GDM1 (cell line): Measurements from ENCODE around the gene EMC9.

Experiments
- DNase-seq: peaks from one replicate; lab custom pipeline; 2025; lab: John Stamatoyannopoulos, UW

Gene EMC9

DNA sequence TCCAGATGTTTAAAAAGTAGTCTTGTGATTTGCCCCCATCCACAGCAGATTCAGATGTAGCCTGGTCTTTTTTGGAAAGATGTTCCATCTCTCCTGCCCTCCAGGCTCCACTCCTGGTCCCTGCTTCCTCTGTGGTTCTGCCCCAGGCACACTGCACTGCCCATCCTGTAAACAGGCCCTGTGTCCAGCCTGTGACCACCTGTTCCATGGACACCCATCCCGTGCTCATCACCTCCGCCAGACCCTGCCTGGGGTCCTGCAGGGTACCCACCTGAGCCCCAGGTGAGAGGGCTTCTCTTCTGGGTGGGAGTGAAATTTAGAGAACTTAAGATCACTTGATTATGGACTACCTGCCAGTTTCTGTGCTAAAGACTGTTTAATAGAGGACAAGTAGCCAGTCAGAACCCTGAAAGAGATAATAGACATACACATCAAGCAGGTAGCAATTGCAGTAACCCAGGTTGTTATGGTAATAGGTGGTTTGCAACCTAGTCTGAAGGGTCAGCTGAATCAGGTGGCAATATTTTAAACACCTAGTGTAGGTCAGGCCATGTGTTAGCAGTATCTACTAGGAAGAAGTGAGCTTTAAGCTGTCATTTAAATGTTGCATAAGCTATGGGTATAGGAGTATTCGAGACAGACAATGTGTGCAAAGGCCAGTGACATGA lies 8.0 kb upstream of the EMC9 start:
- no peak for DNase-seq

DNA sequence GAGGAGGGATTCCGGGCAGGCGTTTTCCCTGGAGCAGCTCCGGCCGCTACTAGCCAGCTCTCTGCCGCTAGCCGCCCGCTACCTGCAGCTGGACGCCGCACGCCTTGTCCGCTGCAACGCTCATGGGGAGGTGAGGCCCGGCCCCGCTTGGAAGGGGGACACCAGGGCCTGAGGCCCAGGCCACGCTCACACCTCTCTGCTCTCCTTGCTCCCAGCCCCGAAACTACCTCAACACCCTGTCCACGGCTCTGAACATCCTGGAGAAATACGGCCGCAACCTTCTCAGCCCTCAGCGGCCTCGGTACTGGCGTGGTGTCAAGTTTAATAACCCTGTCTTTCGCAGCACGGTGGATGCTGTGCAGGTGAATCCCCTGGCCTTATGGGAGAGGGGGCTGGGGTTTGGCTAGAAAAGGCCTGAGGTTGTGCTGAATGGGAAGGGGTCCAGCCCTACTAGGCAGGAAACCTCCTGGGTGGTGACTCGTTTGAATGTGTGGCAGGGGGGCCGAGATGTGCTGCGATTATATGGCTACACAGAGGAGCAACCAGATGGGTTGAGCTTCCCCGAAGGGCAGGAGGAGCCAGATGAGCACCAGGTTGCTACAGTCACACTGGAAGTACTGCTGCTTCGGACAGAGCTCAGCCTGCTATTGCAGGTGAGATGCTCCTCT lies 6.5 kb upstream of the EMC9 start:
- DNase-seq, result no peak

DNA sequence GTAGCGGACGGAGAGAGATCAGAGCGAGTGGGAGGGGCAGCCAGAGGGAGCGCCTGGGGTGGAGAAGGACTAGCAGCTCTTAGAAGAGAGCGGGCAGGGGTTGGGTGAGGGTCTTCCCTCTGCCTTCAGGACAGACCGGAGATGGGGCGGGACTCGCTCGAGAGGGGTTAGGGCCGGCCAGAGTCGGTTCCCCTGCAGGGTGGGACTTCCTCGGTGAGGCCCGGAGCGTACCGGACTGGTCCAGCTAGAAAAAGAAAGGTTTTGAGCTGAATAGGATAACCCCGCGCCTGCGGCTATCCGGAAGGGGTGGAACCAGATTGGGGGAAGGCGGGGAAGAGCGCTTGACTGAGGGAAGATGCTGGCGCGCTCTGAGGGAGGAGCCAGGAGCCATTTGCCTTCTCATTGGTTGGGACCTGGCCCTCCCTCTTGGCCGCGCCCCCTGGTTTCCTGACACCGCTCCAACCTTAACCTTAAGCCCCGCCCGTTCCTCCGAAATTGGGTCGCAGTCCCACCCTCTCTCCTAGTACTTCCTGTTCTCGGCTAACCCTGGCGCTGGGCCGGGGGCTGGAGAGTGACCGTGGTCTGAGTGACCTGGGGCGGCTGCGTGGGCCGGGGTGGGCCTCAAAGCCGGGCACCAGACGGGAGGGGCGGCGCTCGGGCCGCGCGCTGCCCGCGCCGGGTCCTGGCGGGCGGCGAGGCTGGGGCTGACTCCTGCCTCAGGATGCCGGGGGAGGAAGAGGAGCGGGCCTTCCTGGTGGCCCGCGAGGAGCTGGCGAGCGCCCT lies 5.8 kb upstream of the EMC9 start, which contains the start of gene RNF31:
Gene RNF31 (plus strand): TSS at position 521 of the 783 bp plus-strand sequence. CDS start 201 bp downstream, at position 722.
- peak; percentile 97 for DNase-seq

DNA sequence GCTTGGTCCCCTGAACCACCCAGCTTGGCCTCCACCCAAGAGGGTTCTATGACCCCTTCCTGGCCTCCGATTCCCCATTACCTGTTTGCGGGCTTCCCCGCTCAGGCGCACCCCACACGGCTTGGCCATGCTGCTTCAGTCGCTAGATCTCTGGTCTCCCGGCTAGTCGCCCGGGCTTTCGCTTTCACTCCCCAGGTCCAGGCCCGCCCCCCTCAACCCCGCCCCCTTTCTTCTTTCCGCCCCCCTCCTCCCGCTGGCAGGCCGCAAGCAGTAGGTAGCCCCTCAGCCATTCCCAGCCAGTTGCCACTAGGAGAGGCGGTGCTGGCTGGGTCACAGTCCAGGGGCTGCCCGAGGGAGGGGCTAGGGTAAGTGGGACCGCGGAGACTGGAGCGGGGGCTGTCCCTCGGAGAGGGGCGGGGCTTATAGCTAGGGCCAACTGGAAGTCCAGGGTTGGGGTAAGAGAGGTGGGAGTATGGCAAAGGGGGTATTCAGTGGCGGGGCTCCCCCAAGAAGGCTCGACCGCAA lies 5.1 kb upstream of the EMC9 start, which contains the start of gene PSME2:
Gene PSME2 (minus strand): TSS at position 158 of the 525 bp plus-strand sequence. CDS start 29 bp downstream, at position 129.
- DNase-seq, result peak; percentile 97

DNA sequence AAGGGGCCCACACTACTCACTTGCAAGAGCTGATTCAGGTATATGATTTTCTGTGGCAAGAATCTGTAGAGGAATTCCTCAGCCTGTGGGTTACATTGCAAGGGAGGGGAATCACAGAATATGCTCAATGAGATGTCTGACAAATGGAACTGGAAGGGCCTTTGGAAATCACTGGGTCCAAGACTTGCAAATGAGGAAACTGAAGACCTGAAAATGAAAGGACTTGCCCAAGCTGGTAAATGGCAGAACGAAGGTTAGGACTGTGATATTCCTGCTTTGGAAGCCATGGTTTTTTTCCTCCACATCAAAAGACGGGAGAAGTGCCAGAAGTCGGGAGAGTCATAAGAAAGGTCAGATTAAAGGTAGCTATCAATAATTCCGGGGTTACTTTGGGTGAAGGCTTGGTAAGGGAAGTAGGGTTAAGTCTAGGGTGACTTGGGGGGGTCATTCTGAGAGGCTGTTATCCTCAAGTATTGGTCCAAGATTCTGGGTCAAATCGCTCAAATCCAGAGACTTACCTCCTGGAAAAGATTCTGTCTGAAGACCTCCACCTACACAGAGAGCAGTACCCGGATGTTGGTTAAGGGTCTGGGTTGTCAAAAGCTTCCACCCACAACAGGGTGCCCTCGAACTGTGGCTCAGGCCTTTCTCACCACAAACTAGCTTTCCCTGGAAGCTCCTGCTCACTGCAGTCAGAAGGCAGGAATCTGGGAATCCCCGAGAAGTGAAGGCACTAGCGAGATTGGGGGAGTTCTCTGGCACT lies 4.5 kb upstream of the EMC9 start:
- DNase-seq, result no peak

DNA sequence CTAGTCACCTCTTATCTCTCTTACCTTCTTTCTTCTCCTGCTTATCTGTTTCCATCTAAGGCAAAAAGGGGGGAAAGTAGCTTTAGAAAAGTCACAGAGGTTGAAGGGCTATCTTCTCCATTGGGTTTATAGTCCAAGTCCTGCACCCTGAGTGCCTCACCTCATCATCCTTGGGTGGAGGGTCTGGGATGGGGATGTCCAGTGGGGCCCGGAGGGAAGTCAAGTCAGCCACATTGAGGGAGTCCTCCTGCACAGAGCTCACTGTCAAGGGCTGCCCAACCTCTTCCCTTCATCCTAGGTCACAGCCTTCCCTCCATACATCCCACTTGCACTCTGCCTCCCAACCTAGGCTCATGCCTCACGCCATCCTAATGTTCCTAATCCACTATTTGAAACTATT lies 3.8 kb upstream of the EMC9 start:
- no peak for DNase-seq

DNA sequence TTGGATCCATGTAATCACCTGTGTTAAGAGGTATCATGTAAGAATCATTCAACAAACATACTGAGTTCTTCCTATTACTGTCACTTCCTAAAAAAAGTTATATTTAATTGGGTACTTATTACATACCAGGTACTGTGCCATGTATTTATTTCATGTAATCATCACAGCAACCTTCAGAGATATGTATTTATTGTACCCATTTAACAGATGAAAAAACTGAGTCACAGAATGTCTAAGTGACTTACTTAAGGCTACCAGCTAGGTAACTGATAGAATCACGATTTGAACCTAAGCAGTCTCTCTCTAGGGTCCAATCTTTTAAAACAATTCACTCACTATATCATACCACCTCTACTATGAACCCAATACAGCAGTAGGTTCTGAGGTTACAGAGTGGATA lies 3.1 kb upstream of the EMC9 start:
- no peak for DNase-seq

DNA sequence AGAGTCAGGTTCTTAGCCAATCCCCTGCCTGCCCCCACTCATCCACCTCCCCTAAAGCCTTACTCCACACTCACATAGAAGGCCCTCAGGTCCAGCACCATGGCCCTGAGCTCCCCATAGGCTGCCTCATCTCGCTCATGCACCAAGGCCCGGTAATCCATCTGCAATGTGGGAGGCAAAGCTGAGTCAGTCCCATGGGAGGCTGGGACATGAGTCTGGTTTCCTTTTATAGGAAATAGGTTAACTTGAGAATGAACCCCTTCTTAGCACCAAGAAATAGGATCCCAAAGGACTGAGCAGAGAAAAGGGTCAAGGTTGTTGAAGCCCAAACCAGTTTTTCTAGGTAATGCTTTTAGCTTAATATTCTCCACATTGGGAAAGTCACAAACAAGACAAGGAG lies 2.1 kb upstream of the EMC9 start:
- no peak for DNase-seq

DNA sequence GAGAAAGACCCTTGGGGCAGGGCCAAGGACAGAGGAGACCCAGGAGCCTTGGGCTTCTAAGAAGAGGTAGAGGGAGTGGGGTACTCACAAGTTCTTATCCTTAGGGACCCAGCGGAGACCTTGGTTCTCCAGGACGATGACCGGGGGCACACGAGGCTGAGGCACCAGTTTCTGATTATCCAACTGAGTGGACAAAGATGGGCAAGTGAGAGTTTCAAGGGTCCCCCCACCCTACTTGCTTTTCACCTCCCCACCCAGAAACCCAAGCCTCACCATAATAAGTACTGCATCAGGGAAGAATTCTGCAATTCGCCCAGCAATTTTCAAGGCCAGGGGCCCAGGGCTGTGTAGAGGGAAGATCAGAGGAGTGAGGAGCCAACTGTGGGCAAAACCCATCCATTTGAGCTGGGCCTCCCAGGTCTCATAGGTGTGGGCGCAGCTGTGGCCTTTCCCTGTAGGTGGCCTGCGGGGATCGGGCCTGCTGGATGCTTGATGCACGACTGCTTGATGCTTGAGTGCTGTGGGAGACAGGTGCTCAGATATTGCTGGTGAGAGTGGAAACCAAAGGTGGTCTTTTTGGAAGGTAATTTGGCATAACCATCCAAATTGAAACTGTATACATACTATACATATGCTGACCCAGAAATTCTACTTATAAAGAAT lies 2.0 kb downstream of the EMC9 start:
- DNase-seq, result no peak

DNA sequence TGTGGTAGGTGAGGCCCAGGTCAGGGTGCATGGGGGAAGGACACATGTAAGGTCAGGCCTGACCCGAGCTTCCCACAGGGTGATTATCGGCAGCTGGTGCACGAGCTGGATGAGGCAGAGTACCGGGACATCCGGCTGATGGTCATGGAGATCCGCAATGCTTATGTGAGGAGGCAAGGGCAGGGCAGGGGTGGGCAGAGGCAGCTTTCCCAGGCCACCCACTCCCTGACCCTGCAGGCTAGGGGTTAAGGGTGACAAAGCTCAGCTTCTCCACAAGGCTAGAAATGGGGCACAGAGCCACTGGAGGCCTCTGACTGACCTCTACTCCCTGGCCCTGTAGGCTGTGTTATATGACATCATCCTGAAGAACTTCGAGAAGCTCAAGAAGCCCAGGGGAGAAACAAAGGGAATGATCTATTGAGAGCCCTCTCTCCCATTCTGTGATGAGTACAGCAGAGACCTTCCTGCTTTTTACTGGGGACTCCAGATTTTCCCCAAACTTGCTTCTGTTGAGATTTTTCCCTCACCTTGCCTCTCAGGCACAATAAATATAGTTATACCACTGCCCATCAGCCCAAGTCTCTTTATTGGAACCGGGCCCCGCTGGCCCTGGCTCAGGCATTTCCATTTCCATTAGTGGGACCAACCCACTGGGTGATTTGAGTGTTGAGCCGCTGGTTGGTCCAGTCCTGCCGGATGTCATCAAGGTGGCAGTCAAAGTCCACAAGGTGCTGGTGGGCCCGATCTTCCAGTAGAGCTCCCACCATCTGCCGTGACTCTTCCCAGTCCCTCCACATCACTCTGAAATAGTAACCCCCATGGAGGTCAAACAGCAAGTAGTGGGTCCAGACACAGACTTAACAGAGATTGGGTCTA lies 2.8 kb downstream of the EMC9 start:
- no peak for DNase-seq

DNA sequence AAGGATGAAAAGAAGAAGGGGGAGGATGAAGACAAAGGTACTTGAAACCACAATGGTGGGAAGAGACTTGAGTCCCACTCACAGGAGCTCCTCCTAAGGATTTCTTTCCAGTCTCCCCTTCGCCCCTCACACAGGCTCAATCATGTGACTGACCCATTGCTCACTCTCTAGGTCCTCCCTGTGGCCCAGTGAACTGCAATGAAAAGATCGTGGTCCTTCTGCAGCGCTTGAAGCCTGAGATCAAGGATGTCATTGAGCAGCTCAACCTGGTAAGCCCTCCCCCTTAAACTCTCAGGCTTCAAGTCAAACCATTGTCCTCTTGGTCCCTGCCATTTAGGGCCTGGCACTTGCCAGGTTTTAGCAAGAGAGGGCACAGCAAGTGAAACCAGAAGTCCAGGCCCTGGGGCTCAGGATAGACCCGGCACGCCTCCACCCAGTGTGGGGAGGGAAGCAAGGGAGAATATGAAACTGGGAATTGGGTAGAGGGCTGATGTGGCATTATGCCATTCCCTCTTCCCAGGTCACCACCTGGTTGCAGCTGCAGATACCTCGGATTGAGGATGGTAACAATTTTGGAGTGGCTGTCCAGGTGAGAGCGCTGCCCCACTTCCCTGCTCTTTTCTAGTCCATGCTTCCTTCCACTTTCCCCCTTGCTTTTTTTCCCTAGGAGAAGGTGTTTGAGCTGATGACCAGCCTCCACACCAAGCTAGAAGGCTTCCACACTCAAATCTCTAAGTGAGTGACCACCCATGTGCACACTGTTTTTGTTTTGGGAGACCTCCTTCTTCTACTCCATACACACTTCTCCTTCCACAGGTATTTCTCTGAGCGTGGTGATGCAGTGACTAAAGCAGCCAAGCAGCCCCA lies 3.6 kb downstream of the EMC9 start:
- DNase-seq, result no peak

DNA sequence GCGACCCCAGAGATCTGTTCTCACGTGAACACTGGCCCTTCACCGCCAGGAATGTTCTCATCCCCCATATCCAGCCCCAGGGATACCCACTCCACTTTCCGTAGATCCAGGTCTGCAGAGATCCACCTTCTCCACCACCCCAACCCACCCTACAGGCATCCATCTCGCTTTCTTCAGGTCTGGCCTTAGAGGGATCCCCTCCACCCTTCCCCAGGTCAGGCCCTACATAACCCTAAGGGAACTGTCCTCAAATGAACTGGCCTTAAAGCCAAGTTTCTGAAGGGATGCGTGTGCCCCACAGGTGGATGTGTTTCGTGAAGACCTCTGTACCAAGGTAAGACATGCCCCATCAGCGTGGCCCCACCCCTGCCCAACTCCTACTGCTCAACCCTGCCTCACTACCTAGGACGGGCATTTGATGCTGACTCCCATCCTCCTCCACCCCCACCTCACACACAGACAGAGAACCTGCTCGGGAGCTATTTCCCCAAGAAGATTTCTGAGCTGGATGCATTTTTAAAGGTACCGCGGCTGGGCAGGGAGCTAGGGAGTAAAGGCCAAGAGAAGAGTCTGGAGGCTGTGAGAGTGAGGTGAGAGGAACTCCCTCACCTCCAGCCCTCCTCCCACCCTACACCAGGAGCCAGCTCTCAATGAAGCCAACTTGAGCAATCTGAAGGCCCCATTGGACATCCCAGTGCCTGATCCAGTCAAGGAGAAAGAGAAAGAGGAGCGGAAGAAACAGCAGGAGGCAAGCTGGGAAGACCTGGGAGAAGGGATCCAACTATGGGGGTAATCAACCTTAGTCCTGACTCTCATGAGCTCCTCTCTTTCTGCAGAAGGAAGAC lies 4.5 kb downstream of the EMC9 start:
- DNase-seq, result no peak

DNA sequence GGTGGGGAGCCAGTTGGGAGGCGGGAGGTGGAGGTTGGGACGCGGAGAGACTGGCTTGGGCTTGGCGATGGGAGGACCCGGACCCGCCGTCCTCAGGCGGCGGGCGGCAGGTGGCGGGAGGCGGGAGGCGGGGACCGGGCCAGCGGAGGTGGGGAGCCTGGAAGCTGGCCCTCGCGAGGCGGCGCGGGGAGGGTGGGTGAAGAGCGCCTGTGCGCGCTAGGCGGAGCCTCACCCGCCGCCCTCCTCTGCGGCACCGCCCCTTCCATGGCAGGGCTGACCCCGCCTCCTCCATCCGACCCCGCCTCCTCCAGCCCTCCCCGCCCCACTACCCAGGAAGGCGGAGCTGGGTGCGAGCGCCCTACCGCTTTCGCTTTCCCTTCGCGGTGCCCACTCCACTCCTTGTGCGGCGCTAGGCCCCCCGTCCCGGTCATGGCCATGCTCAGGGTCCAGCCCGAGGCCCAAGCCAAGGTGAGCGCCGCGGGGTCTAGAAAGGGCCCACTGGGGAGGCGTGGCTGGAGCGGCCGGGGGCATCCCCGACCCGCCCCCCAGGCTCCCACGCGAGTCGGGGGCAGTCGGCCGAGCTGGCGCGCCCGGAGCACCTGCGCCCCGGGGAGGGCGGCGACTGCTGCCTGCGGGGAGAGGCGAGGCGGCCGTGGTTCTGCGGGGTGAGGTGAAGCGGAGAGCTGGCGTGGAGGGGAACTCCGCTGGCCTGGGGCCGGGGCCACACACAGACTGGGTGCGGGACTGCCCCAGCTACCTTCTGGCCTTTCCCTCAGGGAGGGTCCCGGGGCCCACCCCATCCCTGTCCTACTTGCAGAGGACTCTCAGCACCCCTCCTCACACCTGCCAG lies 5.3 kb downstream of the EMC9 start, which contains the start of gene PSME1:
Gene PSME1 (plus strand): TSS at position 361 of the 850 bp plus-strand sequence. CDS start 69 bp downstream, at position 430.
- DNase-seq, result peak; percentile 89

DNA sequence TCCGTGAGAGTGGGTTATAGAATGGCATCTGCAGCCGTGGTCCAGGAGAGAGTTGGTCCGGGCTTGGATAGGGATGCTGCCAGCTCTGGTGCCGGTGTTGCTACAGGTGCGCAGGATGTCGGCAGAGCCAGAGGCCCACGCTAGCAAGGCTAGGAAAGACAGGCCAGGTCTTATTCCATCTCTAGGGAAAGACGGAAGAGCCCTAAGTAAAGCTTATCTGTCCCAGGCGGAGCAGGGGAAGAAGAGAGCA lies 5.9 kb downstream of the EMC9 start:
- no peak for DNase-seq

DNA sequence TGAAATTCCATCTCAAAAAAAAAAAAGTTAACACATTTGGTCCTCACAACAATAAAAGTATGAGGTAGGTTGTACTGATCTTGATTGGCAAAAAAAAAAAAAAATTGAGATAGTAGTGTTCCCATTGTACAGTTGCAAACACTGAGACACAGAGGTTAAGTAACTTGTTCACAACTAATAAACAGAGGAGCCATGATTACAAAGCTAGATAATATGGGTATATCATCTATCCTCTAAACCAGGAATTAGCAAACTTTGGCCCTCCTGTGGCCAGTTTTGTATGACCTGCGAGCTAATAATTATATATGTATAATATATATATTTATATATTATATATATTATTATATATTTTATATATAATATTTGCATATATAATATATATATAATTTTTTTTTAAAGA lies 7.7 kb downstream of the EMC9 start:
- no peak for DNase-seq

DNA sequence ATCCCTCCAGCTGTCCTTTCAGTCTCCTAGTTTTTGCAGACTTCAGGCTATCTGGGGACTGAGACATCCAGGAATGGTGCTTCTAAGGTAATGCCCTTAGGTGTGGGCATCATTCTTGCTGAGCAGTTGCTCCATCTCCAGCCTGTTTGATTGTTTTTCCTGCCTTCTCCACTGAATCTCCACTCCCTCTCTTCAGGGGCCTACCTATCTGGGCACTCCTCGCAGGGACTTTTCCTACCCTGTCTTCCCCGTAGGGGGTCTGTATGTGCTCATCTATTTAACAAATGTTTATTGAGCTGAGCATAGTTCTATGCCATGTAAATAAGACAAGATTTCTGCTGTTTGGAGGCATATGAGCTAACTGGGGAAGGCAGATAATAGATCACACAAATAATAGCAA lies 8.4 kb downstream of the EMC9 start:
- no peak for DNase-seq

DNA sequence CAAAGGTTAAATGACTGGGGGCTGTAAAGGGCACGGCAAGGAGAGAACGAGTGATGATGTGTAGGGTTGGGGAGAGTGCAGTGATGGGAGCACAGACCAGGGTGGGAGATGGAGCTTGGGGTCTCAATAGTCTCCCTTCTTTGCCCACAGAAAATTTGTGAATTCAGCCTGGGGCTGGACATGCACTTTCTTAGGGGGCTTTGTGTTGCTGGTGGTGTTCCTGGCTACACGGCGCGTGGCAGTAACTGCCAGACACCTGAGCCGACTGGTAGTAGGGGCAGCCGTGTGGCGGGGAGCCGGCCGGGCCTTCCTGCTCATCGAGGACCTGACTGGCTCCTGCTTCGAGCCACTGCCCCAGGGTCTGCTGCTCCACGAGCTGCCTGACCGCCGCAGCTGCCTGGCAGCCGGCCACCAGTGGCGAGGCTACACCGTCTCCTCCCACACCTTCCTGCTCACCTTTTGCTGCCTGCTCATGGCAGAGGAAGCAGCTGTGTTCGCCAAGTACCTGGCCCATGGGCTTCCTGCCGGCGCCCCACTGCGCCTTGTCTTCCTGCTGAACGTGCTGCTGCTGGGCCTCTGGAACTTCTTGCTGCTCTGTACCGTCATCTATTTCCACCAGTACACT lies 9.2 kb downstream of the EMC9 start:
- no peak for DNase-seq
